GM12872 (cell line): Measurements from ENCODE around the gene ANKRD63.

ENCODE experiments used
- CTCF ChIP-seq: IDR thresholded peaks from 3 replicates; pipeline ENCODE4 v1.5.1; 2011; ENCODE audit warnings: low read depth, mild to moderate bottlenecking, low read length, moderate library complexity; ENCODE audit not compliant: insufficient read depth

Gene ANKRD63

GRCh38 chr15:40328176-40328575 is 45.3 kb upstream of the ANKRD63 start:
- TF ChIP-seq CTCF, result no peak

GRCh38 chr15:40327457-40327856 is 44.6 kb upstream of the ANKRD63 start:
- no peak for TF ChIP-seq CTCF

- no peak for TF ChIP-seq CTCF
These were observed 42.8 kb upstream of the ANKRD63 start for GRCh38 chr15:40325700-40326099.

GRCh38 chr15:40325188-40325587 is 42.3 kb upstream of the ANKRD63 start:
- no peak for TF ChIP-seq CTCF

- no peak for TF ChIP-seq CTCF
These were observed 41.4 kb upstream of the ANKRD63 start for GRCh38 chr15:40323953-40324937.

GRCh38 chr15:40323239-40323952 is 40.5 kb upstream of the ANKRD63 start, which contains the start of gene INAFM2:
Gene INAFM2, plus strand, starts transcription at chr15:40323692. Its CDS starts 364 bp downstream, at chr15:40324056.
- peak; percentile 52 for TF ChIP-seq CTCF

- TF ChIP-seq CTCF, result no peak
These were observed 39.8 kb upstream of the ANKRD63 start for GRCh38 chr15:40322531-40323238.
